GM23338 (cell line): ENCODE results near the gene DPH6.

Experiments
- CREB1 ChIP-seq: fragments of 250-450 bp; sonication (Bioruptor Pico); IDR thresholded peaks from 2 replicates; pipeline ENCODE4 v1.5.0; 2020; ENCODE audit warnings: low read depth, mild to moderate bottlenecking, moderate library complexity
- EZH2 ChIP-seq: fragments of 200-600 bp; sonication (generic); IDR thresholded peaks from one replicate; pipeline ENCODE4 v1.8.0; 2017; ENCODE audit warnings: antibody characterized with exemption, mild to moderate bottlenecking, low read depth; ENCODE audit not compliant: unreplicated experiment
- EZH2phosphoT487 ChIP-seq: fragments of 200-600 bp; sonication (generic); IDR thresholded peaks from one replicate; pipeline ENCODE4 v1.8.1; 2018; ENCODE audit warnings: antibody characterized with exemption; ENCODE audit not compliant: unreplicated experiment
- JUNB ChIP-seq: IDR thresholded peaks from one replicate; pipeline ENCODE4 v1.6.1; 2016; ENCODE audit warnings: antibody characterized with exemption; ENCODE audit not compliant: unreplicated experiment
- NANOG ChIP-seq: IDR thresholded peaks from 2 replicates; pipeline ENCODE4 v1.6.1; 2016; ENCODE audit warnings: antibody characterized with exemption, borderline replicate concordance
- POLR2AphosphoS5 ChIP-seq: IDR thresholded peaks from 2 replicates; pipeline ENCODE4 v1.6.1; 2016; ENCODE audit warnings: antibody characterized with exemption, low read depth
- STAT1 ChIP-seq: IDR thresholded peaks from one replicate; pipeline ENCODE4 v1.6.1; 2016; ENCODE audit warnings: antibody characterized with exemption; ENCODE audit not compliant: unreplicated experiment
- ZNF114 ChIP-seq: fragments of 250-450 bp; sonication (Bioruptor Pico); IDR thresholded peaks from 2 replicates; pipeline ENCODE4 v1.5.0; 2020; ENCODE audit warnings: mild to moderate bottlenecking, moderate library complexity
- ZNF331 ChIP-seq: fragments of 250-450 bp; sonication (Bioruptor Pico); IDR thresholded peaks from 2 replicates; pipeline ENCODE4 v1.5.0; 2020; ENCODE audit warnings: low read depth, mild to moderate bottlenecking, moderate library complexity
- TF ChIP-seq, protein P1 (sequence below), 2 experiments: fragments of 200-600 bp in 1 of 2; sonication (generic) in 1 of 2; conservative IDR thresholded peaks; 2 replicates each; pipeline versions ENCODE4 v1.5.1 to v1.6.1; 2016 to 2017; ENCODE audit warnings: antibody characterized with exemption in 2 of 2, low read depth in 2 of 2, mild to moderate bottlenecking in 2 of 2, moderate library complexity in 1 of 2
- TF ChIP-seq, protein P2 (sequence below): IDR thresholded peaks from 2 replicates; pipeline ENCODE4 v1.6.1; 2016; ENCODE audit warnings: antibody characterized with exemption
- TF ChIP-seq, protein P3 (sequence below): IDR thresholded peaks from one replicate; pipeline ENCODE4 v1.6.1; 2018; ENCODE audit warnings: antibody characterized with exemption; ENCODE audit not compliant: unreplicated experiment
- TF ChIP-seq, protein P4 (sequence below): fragments of 250-450 bp; sonication (Bioruptor Pico); IDR thresholded peaks from 2 replicates; pipeline ENCODE4 v1.5.0; 2020; ENCODE audit warnings: mild to moderate bottlenecking, moderate library complexity

DNA sequence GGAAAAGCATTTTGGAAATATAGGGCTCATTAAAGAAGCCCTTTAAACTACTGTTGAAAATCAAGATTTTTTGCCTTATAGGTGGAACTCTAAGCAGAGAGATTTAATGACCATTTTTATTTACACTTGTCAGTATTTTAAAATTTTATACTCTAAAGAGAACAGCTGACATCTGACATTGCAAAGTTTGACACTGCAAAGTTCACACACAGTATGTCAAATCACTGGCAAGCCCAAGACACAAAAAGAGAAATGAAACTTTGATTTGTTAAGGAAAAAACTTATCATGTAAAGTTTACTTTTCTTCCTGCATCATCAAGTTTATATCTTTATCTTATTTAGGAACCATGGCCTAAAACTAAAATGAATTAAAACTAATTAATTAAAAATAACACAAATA lies 40.2 kb downstream of the DPH6 start:
- TF ChIP-seq, protein P1, sequence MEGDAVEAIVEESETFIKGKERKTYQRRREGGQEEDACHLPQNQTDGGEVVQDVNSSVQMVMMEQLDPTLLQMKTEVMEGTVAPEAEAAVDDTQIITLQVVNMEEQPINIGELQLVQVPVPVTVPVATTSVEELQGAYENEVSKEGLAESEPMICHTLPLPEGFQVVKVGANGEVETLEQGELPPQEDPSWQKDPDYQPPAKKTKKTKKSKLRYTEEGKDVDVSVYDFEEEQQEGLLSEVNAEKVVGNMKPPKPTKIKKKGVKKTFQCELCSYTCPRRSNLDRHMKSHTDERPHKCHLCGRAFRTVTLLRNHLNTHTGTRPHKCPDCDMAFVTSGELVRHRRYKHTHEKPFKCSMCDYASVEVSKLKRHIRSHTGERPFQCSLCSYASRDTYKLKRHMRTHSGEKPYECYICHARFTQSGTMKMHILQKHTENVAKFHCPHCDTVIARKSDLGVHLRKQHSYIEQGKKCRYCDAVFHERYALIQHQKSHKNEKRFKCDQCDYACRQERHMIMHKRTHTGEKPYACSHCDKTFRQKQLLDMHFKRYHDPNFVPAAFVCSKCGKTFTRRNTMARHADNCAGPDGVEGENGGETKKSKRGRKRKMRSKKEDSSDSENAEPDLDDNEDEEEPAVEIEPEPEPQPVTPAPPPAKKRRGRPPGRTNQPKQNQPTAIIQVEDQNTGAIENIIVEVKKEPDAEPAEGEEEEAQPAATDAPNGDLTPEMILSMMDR (conservative IDR thresholded peaks at IDR 0.05; ENCODE audit: low read depth in 2 of 2), result no peak
- no peak for TF ChIP-seq EZH2
- TF ChIP-seq, protein P2, sequence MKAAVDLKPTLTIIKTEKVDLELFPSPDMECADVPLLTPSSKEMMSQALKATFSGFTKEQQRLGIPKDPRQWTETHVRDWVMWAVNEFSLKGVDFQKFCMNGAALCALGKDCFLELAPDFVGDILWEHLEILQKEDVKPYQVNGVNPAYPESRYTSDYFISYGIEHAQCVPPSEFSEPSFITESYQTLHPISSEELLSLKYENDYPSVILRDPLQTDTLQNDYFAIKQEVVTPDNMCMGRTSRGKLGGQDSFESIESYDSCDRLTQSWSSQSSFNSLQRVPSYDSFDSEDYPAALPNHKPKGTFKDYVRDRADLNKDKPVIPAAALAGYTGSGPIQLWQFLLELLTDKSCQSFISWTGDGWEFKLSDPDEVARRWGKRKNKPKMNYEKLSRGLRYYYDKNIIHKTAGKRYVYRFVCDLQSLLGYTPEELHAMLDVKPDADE, result no peak
- TF ChIP-seq, protein P3, sequence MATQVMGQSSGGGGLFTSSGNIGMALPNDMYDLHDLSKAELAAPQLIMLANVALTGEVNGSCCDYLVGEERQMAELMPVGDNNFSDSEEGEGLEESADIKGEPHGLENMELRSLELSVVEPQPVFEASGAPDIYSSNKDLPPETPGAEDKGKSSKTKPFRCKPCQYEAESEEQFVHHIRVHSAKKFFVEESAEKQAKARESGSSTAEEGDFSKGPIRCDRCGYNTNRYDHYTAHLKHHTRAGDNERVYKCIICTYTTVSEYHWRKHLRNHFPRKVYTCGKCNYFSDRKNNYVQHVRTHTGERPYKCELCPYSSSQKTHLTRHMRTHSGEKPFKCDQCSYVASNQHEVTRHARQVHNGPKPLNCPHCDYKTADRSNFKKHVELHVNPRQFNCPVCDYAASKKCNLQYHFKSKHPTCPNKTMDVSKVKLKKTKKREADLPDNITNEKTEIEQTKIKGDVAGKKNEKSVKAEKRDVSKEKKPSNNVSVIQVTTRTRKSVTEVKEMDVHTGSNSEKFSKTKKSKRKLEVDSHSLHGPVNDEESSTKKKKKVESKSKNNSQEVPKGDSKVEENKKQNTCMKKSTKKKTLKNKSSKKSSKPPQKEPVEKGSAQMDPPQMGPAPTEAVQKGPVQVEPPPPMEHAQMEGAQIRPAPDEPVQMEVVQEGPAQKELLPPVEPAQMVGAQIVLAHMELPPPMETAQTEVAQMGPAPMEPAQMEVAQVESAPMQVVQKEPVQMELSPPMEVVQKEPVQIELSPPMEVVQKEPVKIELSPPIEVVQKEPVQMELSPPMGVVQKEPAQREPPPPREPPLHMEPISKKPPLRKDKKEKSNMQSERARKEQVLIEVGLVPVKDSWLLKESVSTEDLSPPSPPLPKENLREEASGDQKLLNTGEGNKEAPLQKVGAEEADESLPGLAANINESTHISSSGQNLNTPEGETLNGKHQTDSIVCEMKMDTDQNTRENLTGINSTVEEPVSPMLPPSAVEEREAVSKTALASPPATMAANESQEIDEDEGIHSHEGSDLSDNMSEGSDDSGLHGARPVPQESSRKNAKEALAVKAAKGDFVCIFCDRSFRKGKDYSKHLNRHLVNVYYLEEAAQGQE, result no peak
- no peak for TF ChIP-seq CREB1 (CRISPR knock-in tag)
- no peak for TF ChIP-seq EZH2phosphoT487
- no peak for TF ChIP-seq JUNB
- no peak for TF ChIP-seq POLR2AphosphoS5
- no peak for TF ChIP-seq STAT1
- TF ChIP-seq NANOG, result no peak
- no peak for TF ChIP-seq ZNF114 (CRISPR knock-in tag)
- TF ChIP-seq, protein P4, sequence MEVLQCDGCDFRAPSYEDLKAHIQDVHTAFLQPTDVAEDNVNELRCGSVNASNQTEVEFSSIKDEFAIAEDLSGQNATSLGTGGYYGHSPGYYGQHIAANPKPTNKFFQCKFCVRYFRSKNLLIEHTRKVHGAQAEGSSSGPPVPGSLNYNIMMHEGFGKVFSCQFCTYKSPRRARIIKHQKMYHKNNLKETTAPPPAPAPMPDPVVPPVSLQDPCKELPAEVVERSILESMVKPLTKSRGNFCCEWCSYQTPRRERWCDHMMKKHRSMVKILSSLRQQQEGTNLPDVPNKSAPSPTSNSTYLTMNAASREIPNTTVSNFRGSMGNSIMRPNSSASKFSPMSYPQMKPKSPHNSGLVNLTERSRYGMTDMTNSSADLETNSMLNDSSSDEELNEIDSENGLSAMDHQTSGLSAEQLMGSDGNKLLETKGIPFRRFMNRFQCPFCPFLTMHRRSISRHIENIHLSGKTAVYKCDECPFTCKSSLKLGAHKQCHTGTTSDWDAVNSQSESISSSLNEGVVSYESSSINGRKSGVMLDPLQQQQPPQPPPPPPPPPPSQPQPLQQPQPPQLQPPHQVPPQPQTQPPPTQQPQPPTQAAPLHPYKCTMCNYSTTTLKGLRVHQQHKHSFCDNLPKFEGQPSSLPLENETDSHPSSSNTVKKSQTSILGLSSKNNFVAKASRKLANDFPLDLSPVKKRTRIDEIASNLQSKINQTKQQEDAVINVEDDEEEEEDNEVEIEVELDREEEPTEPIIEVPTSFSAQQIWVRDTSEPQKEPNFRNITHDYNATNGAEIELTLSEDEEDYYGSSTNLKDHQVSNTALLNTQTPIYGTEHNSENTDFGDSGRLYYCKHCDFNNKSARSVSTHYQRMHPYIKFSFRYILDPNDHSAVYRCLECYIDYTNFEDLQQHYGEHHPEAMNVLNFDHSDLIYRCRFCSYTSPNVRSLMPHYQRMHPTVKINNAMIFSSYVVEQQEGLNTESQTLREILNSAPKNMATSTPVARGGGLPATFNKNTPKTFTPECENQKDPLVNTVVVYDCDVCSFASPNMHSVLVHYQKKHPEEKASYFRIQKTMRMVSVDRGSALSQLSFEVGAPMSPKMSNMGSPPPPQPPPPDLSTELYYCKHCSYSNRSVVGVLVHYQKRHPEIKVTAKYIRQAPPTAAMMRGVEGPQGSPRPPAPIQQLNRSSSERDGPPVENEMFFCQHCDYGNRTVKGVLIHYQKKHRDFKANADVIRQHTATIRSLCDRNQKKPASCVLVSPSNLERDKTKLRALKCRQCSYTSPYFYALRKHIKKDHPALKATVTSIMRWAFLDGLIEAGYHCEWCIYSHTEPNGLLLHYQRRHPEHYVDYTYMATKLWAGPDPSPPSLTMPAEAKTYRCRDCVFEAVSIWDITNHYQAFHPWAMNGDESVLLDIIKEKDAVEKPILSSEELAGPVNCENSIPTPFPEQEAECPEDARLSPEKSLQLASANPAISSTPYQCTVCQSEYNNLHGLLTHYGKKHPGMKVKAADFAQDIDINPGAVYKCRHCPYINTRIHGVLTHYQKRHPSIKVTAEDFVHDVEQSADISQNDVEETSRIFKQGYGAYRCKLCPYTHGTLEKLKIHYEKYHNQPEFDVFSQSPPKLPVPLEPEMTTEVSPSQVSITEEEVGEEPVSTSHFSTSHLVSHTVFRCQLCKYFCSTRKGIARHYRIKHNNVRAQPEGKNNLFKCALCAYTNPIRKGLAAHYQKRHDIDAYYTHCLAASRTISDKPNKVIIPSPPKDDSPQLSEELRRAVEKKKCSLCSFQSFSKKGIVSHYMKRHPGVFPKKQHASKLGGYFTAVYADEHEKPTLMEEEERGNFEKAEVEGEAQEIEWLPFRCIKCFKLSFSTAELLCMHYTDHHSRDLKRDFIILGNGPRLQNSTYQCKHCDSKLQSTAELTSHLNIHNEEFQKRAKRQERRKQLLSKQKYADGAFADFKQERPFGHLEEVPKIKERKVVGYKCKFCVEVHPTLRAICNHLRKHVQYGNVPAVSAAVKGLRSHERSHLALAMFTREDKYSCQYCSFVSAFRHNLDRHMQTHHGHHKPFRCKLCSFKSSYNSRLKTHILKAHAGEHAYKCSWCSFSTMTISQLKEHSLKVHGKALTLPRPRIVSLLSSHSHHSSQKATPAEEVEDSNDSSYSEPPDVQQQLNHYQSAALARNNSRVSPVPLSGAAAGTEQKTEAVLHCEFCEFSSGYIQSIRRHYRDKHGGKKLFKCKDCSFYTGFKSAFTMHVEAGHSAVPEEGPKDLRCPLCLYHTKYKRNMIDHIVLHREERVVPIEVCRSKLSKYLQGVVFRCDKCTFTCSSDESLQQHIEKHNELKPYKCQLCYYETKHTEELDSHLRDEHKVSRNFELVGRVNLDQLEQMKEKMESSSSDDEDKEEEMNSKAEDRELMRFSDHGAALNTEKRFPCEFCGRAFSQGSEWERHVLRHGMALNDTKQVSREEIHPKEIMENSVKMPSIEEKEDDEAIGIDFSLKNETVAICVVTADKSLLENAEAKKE, result no peak
- TF ChIP-seq ZNF331 (CRISPR knock-in tag), result no peak
